ENCODE data around the gene ANGPTL1.
"Not testable (repeated sequence)": the region's sequence is repeated elsewhere in the genome, so short reads cannot be mapped to it uniquely, and the experiment has no call there.

Gene ANGPTL1

DNA sequence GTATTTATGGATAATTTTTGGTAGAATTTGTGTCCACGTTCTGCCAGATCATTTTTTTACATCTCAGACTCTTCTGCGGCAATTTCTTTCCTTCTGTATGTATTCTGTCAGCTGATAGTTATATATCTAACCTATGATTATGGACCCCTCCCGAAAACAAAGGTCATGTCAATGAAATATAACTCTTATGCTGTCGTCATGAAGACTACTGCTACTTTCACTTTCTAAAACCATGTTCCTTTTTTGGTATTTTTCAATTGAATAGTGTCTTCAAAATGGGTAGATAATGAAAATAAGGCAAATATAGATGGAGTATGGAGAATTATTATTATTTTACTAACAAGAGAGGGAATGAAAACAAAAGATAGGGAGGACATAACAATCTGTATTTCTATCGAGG lies 3.2 kb downstream of the ANGPTL1 start:
- DNase-seq (ENCODE audit: low read depth in 3 of 3), result no peak

DNA sequence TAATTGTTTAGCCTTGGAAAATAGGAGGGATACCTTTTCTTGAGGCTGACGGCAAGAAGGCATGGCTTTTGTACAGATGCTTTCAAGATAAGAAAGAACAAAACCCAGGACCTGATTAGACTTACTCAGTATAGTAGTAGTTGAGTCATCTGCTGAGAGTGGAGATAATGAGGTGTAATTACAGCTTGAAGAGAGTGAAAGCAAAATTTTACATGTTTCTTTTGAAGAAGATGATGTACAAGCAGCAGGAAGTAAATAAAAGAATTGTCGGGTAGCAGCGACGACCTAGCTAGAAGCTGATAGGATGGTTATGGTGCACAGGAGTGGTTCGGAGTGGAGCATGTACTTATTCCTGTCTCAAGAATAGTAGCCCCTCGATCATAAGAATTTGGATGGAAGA lies 6.6 kb downstream of the ANGPTL1 start:
- DNase-seq (ENCODE audit: low read depth in 3 of 3), result no peak

DNA sequence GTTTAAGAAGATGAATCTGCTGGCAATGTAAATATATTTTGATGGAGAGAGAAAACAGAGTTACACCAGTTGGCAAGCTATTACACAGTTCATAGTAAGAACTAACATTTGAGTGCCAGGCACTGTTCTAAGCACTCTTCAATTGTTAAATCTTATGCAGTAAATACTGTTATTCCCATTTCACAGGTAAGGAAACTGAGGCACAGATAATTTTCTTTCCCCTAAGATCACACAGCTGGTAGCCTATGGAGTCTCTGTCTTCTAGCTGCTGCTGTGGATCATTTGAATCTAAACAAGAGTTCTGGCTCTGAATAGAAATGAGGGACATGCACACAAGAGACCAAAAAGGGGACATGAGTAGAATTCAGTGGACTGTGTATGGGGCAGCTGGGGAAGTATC lies 8.0 kb downstream of the ANGPTL1 start:
- DNase-seq (ENCODE audit: low read depth in 3 of 3), result no peak

DNA sequence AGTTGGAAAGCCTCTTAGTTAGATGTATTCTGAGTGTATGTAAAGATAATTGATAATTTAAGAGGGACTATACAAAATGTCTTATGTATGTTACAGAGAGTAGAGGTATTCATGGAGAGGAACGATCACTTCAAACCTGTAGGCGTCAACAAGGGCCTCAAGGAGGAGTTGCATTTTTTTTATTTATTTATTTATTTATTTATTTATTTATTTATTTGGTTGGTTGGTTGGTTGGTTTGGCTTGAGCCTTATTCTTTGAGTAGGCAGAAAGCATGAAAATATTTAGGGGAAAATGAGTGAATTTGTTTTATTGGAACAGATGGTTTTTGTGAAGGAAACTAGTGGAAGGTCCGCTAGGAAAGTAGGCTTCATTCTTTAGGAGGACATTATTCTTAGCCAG lies 8.5 kb downstream of the ANGPTL1 start:
- no peak for DNase-seq (ENCODE audit: low read depth in 3 of 3)

DNA sequence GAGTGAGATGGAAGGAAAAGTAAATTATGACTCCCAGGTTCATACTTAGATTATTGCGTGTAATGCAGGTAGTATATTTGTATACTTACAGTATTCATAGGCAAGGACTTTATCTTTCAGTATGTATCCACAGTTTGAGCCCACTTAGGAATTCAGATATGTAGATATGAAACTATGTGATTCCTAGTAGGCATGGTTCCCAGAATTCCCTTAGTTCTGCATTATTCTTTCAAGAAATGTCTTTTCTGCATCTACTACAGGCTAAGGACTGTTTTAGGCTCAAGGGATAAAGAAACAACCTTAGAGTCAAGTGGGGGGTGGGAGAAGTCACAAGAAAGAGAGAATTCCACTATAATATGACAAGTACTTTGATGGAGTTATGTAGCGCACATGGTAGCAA lies 13.8 kb downstream of the ANGPTL1 start:
- DNase-seq (ENCODE audit: low read depth in 3 of 3), result no peak

DNA sequence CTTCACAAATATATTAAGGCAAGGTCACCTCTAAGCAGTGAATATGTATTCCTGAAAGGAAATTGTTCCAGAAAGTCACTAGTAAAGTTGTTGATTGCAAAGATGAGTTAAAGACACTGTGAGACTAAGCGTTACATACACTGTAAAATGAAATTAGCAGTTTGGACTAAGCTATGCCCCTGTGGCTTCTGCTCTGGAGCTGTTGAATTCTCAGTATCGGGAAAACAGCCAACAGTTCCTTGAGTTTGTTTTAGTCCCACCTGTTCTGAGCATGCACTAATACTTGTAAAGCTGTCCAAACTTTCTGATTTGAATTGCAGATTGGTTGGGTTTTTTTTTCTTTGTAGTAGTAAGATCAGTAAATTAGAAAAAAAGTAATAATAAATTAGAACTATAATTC lies 21.0 kb downstream of the ANGPTL1 start:
- no peak for DNase-seq (ENCODE audit: low read depth in 3 of 3)

DNA sequence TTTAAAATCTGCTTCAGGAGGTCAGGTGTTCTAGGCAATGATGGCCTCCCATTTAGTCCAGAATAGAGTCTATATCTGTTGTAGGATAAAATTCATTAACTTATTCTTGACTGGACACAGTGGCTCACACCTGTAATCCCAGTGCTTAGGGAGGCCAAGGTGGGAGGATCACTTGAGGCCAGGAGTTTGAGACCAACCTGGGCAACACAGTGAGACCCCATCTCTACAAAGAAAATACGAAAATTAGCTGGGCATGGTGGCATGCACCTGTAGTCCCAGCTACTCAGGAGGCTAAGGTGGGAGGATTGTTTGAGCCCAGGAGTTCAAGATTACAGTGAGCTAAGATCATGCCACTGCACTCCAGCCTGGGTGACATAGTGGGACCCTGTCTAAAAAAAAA lies 23.0 kb downstream of the ANGPTL1 start:
- not testable (repeated sequence) for DNase-seq (ENCODE audit: low read depth in 3 of 3)

DNA sequence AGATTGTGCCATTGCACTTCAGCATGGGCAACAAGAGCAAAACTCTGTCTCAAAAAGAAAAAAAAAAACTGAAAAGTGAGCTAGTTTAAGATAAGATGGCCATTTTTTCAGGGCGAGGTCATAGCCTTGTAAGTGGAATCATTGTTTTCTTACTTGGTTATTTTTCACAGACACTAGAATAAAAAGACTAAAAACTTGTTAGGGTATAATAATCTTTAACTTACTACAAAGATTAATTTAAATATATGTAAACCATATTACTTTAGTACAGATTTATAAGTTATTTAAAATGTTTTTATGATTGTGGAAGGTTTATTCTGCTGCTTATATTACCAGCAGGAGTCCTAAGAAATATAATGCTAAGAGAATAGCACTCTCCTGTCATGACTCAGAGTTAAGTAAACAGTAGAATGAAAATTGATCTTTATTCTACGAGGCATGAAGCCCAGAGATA lies 23.5 kb downstream of the ANGPTL1 start:
- DNase-seq (ENCODE audit: low read depth in 3 of 3), result no peak

DNA sequence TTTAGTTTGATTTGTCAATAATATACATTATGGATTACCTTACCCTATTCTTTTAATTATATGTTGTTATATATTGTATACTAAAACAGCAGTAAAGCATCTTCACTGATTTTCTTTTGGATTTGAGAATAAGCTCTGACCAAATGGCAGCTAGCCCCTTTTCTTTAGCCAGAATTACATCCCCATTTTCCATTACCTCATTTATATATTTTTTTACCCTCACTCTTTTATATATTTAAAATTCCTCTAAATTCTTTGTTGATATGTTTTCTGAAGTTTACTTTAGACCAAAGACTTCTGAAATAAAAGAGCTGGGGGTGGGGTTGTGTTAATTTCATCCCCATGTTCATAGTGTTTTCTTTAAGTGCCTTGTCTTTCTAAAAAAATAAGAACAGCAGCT lies 24.6 kb downstream of the ANGPTL1 start:
- no peak for DNase-seq (ENCODE audit: low read depth in 3 of 3)

DNA sequence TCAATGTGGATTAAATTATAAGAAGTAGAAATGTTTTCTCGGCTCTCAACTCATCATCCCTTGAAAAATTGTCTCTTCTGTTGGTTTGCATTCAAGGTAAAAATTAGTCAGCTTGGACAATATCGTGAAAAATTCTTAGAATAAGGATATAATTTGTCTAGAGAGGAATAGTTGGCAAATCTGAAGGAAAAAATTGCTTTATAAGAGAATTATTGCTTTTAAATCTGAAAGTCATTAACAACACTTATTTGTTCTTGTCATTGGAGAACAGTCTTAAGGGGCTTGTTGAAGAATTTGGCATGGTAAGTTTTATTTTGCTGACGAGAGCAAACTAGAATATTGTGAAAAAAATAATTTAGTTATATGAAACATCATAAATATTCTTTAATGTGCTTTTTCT lies 26.4 kb downstream of the ANGPTL1 start:
- no peak for DNase-seq (ENCODE audit: low read depth in 3 of 3)

DNA sequence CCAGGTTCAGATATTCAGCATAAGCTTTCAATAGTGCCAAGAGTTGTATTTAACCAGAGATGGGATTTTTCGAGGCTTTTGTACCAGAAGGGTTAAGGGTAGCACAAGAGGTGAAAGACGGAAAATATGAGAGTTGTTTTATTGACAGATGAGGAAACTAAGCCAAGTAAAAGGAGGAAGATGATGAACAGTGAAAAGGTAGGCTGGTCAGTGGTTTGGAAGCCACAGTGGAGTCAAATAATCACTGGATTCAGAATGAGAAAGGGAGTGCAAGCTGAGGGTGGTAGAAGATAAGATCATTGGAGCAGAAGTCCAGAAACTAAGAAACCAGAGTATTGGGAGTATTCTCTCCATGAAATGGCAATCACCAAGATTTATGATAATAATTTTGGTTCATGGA lies 45.7 kb downstream of the ANGPTL1 start:
- DNase-seq (ENCODE audit: low read depth in 3 of 3), result no peak

DNA sequence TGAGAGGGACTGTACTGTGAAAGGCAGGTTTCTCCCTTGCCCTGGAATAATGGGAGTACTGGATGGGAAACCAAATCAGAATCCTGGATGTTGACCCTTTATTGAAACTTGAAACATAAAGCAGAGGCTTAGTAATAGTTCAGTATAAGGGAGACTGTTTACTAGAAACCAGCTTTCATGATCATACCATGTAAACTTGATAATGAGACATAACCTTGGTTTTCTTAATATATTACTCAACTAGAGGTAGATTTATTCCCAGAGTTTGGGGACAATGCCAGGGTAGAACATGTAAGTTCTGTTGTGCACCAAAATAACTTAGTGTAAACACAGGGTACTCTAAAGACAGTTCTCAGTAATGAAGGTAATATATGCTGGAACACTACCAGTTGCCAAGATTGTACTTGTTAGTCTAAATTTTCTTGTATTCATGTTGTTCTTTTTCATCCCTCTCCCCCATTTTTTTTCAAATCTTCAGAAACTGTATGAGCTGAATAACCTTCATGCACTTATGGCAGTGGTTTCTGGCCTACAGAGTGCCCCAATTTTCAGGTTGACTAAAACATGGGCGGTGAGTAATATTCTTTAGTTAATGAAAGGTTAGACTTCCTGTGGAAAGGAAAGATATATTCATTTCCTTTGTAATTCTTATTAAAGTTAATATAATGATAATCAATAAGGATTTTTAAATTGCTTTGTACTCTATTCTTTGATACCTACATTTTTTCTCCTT lies 49.6 kb downstream of the ANGPTL1 start:
- no peak for DNase-seq (ENCODE audit: low read depth in 3 of 3)

DNA sequence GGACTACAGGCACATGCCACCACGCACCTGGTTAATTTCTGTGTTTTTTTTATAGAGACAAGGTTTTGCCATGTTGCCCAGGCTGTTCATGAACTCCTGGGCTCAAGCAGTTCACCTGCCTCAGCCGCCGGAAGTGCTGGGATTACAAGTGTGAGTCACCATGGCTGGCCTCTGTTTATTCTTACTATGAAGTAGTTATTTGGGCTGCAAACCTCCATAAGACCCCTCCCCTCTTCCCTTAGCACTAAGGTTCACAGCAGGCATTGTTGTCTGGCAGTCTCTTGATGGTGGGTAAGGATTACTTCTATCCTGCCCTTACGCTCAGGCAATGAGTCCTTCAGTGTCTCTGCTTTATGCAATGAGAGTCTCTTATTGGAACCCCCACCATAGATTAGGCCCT lies 51.8 kb downstream of the ANGPTL1 start:
- no peak for DNase-seq (ENCODE audit: low read depth in 3 of 3)

DNA sequence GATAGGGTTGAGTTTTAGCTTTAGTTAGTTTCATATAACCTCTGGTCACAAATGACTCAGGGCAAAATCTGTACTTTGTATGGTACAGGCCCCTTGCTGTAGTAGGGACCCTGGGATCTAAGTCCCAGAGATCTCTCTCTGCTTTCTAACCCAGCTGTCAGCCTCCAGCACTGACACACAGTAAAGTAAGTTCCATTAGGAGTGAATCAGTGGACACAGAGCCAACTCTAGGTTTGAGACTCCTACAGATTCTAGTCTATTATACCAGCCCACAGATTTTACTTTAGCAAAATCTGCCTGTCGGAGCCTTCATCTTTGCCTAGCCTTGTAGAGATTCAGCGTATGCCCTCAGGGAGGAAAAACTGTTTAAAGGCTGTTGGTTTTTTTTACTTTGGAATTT lies 52.5 kb downstream of the ANGPTL1 start:
- no peak for DNase-seq (ENCODE audit: low read depth in 3 of 3)

DNA sequence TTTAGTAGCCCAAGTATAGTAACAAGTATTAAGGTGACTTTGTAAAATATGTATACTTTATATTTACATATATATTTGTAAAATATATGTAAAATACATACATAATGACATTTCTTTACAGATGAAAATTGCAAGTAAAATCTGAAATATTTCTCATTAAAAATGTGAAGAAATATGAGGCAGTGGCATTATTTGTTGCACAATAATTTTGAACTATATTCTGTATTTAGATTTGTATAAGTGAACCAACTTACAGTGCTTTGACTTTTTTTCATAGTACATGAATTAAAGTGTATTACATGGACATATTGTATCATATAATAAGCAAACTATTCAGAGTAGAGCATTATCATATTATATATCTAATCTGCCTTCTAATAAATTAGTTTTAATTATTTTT lies 60.3 kb downstream of the ANGPTL1 start:
- no peak for DNase-seq (ENCODE audit: low read depth in 3 of 3)

DNA sequence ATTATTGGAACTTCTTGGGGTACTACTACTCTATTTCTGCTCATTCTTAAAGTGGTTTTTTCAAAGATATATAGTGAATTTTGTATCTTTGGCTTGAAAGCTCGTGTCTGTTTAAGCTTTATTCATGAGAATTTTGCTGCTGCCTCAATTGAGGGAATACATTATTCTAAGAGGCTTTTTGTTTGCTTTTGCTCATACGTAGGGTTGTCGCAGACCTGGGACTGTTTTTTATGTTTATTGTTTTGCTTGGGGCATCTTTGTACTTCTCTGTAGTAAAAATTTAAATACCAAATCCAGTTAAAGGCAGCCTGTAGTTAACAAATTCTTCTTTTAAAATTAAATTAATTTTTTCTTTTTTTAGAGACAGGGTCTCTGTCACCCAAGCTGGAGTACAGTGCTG lies 62.3 kb downstream of the ANGPTL1 start:
- DNase-seq (ENCODE audit: low read depth in 3 of 3), result no peak

DNA sequence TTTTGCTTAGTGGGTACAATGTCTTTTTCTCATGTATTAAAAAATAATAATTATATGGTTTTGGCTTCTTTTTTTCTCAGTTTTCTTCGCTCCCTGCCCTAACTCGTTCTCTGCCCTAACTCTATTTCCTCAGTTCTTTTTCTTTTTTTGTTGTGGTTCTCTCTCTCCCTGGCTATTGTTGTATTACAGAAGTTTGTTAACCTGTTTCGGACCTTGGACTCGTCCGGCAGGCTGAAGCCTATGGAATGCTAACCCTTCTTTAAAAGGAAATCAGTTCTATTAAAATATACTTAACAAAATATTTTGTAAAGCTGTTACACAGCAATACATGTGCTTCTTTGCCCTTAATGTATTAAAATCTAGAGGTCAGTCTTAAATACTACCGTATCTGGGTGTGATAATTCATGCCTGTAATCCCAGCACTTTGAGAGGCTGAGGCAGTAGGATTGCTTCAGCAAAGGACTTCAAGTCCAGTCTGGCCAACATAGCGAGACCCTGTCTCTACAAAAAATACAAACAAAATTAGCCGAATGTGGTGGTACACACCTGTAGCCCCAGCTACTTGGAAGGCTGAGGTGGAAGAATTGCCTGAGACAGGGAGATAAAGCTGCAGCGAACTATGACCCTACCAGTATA lies 64.1 kb downstream of the ANGPTL1 start:
- no peak for DNase-seq (ENCODE audit: low read depth in 3 of 3)

DNA sequence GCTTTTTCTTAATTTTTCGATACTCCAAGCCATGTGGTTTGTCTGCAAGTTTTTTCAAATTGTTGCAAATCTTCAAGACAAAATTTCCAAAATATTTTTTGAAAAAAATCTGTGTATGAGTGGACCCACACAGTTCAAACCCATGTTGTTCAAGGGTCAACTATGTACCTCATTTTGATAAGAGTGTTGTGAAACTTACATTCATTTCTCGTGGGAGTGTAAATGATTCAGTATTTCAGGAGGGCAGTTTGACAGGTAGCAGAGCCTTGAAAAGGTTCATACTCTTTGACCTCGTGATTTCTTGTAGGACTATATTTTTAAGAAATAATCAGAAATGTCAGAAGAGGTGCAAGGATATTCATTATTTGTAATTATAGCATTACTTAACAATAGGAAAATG lies 68.0 kb downstream of the ANGPTL1 start:
- DNase-seq (ENCODE audit: low read depth in 3 of 3), result no peak

All from stimulated activated CD4-positive, alpha-beta T cell treated with anti-CD3 and anti-CD28 coated beads, TNF-alpha, amount 100 ng/mL, for 48 hours (primary cell).